Measurements from ENCODE around the gene VPS52.
A peak's percentile ranks its signal among the peaks of the same experiment; 100 is the strongest.
"Not testable (repeated sequence)": the region's sequence is repeated elsewhere in the genome, so short reads cannot be mapped to it uniquely, and the experiment has no call there.

Gene VPS52

GRCh38 chr6:33299237-33299944 lies 27.7 kb upstream of the VPS52 start:
- DNase-seq: peak; percentile 92 to 97

- DNase-seq: peak; percentile 55 to 74
These were observed 27.1 kb upstream of the VPS52 start, which contains the start of gene RGL2 for GRCh38 chr6:33298773-33299236. RGL2 (minus strand) TSS chr6:33298942; CDS start chr6:33298610, 332 bp downstream.

GRCh38 chr6:33297956-33298772 lies 26.5 kb upstream of the VPS52 start:
- peak; percentile 46 to 76 for DNase-seq

DNA sequence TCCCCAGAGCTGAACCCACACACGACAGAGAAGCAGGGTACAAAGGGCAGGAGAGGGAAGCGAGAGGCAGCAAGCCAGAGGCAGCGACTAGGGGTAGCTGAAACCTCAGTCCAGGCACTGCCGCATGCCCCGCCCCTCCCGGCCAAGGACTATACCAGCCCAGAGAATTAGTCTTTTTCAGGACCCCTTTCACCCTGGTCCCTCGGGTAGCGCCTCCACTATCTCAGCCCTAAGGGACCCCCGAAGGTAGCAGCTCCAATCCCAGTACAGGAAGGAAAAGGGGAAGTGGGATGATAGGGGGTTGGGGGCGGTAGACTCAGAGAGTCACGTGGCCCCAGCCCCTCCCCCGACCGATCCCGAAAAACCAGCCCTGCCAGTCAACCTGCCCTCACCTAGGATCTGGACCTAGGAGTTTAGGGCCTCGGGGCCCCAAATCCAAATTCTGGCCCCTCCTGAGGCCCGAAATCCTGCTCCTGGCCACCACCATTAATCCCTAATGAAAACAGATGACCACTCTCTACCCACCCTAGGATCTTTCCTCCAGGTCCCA lies 25.8 kb upstream of the VPS52 start:
- DNase-seq: peak; percentile 21 to 66

GRCh38 chr6:33296797-33297405 lies 25.2 kb upstream of the VPS52 start:
- no peak for DNase-seq

DNA sequence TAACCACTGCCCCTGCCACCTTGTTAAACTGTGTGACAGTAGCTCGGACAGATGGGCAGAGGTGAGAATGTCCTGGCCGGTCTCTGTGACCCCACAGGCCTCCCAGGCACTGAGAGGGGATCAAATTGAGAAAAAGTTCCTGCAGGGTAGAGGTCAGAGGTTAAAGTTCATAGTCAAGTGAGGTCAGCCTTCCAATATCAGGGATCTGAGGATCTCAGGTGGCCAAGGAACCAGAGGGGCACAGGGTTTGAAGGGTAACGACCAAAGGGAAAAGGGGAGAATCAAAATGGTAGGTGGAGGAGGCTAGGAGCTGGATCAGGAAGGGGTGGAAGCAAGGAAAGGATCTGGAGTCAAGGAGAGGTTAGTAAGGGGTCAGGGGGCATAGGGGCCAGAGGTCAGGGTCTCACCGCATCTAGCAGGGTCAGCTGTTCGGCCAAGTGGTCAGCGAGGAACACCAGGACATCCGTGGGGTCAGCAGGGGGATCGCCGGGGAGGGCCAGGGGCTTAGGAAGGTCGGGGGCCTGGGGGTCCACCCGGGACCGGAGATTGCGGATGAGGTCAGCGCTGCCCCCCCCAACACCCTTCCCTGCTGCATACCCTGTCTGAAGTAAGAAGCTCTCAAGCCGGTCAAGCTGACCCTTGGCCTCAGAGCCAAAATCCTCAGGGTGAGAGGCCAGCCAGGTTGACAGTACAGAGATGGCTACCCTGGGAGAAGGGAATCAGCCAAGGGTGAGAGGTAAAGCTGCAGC lies 24.1 kb upstream of the VPS52 start:
- no peak for DNase-seq

DNA sequence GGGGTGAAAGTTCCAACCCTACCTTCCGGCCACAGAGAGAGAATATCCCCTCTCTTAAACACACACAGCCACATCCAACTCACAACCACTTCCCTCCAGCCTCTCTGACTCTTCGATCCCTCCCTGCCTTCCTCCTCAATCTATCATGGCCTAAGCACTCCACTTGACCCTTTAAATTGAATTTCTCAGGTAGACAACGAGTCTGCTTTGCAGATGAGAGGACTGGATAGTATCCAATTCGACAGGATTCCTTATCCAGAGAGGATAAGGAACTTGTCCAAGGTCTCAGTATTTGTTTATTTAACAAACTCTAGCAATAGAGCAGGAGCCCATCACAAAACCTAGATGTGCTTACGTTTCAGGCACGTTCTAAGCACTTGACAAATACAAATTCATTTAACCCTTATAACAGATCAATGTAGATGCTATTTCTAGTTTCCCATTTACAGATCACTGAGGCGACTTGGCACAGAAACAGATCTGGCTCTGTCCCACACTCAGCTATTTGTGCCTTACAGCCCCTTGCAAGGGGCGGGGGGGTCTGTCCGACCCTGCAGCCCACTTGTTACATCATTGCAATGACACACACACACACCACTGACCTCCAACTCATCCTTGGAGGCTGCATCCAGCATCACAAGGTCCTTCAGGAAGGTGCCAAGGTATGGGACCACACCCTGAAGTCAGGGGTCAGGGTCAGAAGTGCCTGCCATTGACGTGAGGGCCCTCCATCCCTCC lies 22.6 kb upstream of the VPS52 start:
- no peak for DNase-seq

DNA sequence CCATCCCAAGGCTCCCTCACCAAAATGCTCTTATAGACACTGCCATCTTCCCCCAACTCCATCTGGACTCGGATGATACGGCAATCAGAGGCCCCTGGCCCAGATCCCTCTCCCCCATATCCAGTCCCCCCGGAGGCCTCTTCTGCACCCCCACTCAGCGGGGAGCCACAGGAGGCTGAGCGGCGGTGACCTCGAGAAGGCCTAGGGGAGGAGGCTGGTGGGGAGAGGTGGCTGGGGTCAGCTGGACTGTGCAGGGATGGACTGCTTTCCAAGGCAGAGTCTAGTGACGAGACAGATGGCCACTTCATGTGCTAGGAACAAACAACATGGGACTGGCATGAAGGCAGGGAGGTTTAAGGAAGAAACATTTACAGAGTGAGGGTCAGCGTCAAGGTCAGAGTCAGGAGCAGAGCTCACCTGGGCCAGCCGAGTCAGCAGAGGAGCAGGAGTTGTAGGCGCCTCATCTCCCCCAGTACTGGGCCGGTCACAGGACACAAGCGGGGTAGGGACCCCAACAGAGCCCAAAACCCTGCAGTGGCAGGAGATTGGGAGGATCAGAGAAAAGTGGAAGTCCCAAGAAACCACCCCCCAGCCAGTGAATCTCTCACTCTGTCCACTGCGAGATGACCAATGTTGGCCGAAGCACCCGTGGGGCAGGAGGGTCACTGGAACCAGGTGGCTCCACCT lies 21.5 kb upstream of the VPS52 start:
- no peak for DNase-seq

GRCh38 chr6:33290459-33290858 lies 18.8 kb upstream of the VPS52 start:
- no peak for DNase-seq

GRCh38 chr6:33289784-33290315 lies 18.2 kb upstream of the VPS52 start:
- no peak for DNase-seq

GRCh38 chr6:33288921-33289783 lies 17.5 kb upstream of the VPS52 start, which contains the start of the genes PFDN6 and WDR46:
PFDN6 (plus strand) TSS chr6:33289601; CDS start chr6:33289857, 256 bp downstream.
WDR46 (minus strand) TSS chr6:33289239; CDS start chr6:33289170, 69 bp downstream.
- DNase-seq: peak; percentile 85 to 87

DNA sequence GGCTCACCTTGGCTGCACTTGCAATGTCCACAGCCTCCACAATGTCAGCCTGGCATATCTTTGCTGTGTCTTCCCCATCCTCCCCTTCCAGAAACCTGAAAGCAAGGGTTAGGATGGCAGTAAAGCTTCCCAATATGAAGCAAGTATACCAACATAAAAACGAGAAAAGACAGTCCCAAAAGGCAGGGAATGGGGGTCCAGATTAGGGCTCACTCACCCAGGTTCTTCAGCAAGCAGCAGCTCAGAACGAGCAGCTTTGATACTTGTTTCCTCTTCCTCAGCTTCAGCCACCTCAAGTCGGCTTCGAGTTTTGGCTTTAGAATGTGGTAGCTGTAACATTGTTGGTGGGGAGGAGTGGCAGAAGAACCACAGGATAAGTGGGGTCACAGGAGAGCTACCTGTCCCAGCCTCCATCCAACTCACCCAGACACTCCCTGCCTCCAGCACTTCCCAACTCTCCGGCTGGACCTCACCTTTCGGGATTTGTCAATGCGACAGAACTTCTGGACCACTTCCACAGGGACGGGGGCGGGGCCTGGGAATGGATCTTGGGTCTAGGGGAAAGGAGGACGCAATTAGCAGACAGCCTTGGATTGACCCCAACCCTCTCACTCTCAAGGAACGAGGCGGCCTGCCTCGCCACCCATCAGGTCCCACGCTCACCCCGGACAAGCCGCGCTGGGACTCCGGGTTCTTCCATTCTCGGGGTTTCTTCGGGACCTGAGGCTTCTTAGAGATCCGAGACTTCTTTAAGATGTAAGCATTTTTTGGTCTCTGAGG lies 16.7 kb upstream of the VPS52 start:
- DNase-seq: no peak

GRCh38 chr6:33286946-33287914 lies 15.6 kb upstream of the VPS52 start:
- no peak for DNase-seq

- DNase-seq: not testable (repeated sequence)
These were observed 13.5 kb upstream of the VPS52 start for GRCh38 chr6:33285214-33285613.

DNA sequence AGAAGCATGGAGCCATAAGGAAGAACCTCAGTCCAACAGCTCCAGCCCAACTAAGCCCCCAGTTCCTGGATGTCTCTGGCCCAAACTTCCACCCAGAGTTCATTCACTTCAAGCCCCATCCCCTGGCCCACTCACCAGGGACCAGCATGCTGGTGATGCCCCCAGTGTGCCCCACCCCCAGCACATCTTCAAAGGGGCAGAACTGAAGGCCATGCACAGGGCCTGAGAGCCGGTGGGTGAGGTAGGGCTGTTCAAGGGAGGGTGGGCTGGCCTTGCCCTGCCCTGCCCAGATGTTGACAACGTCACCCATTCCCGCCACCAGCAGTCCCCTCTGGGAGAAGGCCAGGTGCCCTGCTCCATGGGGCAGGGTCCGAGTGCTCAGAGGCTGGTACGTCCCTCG lies 8.9 kb upstream of the VPS52 start:
- no peak for DNase-seq

- DNase-seq: peak; percentile 84 to 88
These were observed 8.4 kb upstream of the VPS52 start for GRCh38 chr6:33279971-33280511.

DNA sequence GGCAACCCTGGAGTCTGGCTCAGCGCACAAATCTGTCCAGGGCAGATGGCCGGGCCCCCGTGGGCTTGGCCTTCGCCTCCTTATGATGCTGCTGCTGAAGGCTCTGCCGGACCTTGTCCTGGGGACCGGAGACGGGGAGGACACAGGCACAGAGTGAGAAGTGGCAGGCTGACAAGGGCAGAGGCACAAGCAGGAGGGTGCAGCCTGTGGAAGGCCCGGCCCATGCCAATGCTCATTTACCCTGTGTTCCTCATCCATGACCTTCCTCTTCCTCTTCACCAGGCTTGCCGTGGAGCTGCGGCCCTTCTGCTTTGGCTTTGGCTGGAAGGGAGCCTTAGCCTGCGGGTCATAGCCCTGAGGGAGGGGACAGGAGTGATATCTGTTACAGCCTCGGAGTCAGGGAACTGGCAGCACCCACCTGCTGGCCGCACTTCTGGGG lies 7.6 kb upstream of the VPS52 start:
- no peak for DNase-seq

All from NCI-H526 (cell line).